AG10803 (cell line): ENCODE results near the gene FBXW9.
A peak's percentile ranks its signal among the peaks of the same experiment; 100 is the strongest.

ENCODE experiments used
- DNase-seq: peaks from one replicate; pipeline ENCODE4 v3.0.0; 2010; ENCODE audit warnings: low read depth
- H3K4me3 ChIP-seq: 2 replicates; pipeline ENCODE4 v1.5.1; 2011; ENCODE audit warnings: mild to moderate bottlenecking, low read length, control low read depth
- CTCF ChIP-seq: conservative IDR thresholded peaks from 2 replicates; pipeline ENCODE4 v1.5.1; 2011; ENCODE audit warnings: mild to moderate bottlenecking, low read length, control low read depth, inconsistent platforms

The FBXW9 gene

GRCh38 chr19:12668346-12668745 lies 28.1 kb downstream of the FBXW9 start:
- peak overlapping the region; percentile 95 for H3K4me3 ChIP-seq
- TF ChIP-seq CTCF: no peak
- no peak for DNase-seq

GRCh38 chr19:12667731-12668302 lies 28.6 kb downstream of the FBXW9 start:
- peak overlapping the region; percentile 95 for H3K4me3 ChIP-seq
- no peak for TF ChIP-seq CTCF

GRCh38 chr19:12666265-12667048 lies 30.0 kb downstream of the FBXW9 start, which contains the start of the genes MAN2B1 and WDR83:
Gene MAN2B1, minus strand, starts transcription at chr19:12666742. Its CDS starts 41 bp downstream, at chr19:12666701.
Gene WDR83, plus strand, starts transcription at chr19:12666807. Its CDS starts 2,984 bp downstream, at chr19:12669791.
- peak within 1 kb of the TSS; percentile 69 for H3K4me3 ChIP-seq

More at GRCh38 chr19:12667731-12668302, 28.6 kb downstream of the FBXW9 start:
- no peak for DNase-seq

GRCh38 chr19:12665671-12666264 lies 30.7 kb downstream of the FBXW9 start:
- H3K4me3 ChIP-seq: peak overlapping the region; percentile 69
- DNase-seq: no peak
- no peak for TF ChIP-seq CTCF

More at GRCh38 chr19:12666265-12667048, 30.0 kb downstream of the FBXW9 start, which contains the start of the genes MAN2B1 and WDR83:
- no peak for TF ChIP-seq CTCF
- peak; percentile 38 for DNase-seq

- H3K4me3 ChIP-seq: no peak overlapping the region
- no peak for DNase-seq
- no peak for TF ChIP-seq CTCF
These were observed 31.2 kb downstream of the FBXW9 start for GRCh38 chr19:12665281-12665573.

GRCh38 chr19:12664406-12665280 lies 31.8 kb downstream of the FBXW9 start:
- DNase-seq: no peak
- H3K4me3 ChIP-seq: no peak overlapping the region
- TF ChIP-seq CTCF: no peak
